H9 (cell line): ENCODE data around the gene TEX28. TPM values are rescaled to one million over a fixed set of nuclear protein-coding genes. Genes with fewer than 3 reads are reported as not detected.
"Not testable (repeated sequence)": the region's sequence is repeated elsewhere in the genome, so short reads cannot be mapped to it uniquely, and the experiment has no call there.

Experiments
- DNase-seq: peaks from one replicate; pipeline ENCODE4 v3.0.0-alpha.2; 2017
- H2AFZ ChIP-seq: one replicate; pipeline ENCODE4 v1.6.1; 2013; ENCODE audit warnings: mild to moderate bottlenecking, low read length, control low read depth, moderate library complexity
- H2AK5ac ChIP-seq: 2 replicates; pipeline ENCODE4 v1.6.1; 2013; ENCODE audit warnings: low read length, control low read depth, mixed read lengths; ENCODE audit not compliant: insufficient read length
- H2BK120ac ChIP-seq: one replicate; pipeline ENCODE4 v1.6.1; 2013; ENCODE audit warnings: low read depth, mild to moderate bottlenecking, low read length, control low read depth, inconsistent platforms; ENCODE audit not compliant: poor library complexity, severe bottlenecking
- H2BK12ac ChIP-seq: 2 replicates; pipeline ENCODE4 v1.6.1; 2013; ENCODE audit warnings: low read length, control low read depth, mixed read lengths, low read depth; ENCODE audit not compliant: insufficient read length
- H2BK15ac ChIP-seq: 2 replicates; pipeline ENCODE4 v1.6.1; 2013; ENCODE audit warnings: low read depth, low read length, control low read depth
- H2BK20ac ChIP-seq: one replicate; pipeline ENCODE4 v1.6.1; 2013; ENCODE audit warnings: low read depth, mild to moderate bottlenecking, low read length, control low read depth, inconsistent platforms; ENCODE audit not compliant: poor library complexity, severe bottlenecking
- H2BK5ac ChIP-seq: 2 replicates; pipeline ENCODE4 v1.6.1; 2013; ENCODE audit warnings: low read length, control low read depth, mixed read lengths; ENCODE audit not compliant: insufficient read length
- H3K14ac ChIP-seq: 2 replicates; pipeline ENCODE4 v1.6.1; 2013; ENCODE audit warnings: low read length, control low read depth; ENCODE audit not compliant: insufficient read depth
- H3K18ac ChIP-seq: 2 replicates; pipeline ENCODE4 v1.6.1; 2013; ENCODE audit warnings: low read depth, mild to moderate bottlenecking, mixed read lengths, low read length, control low read depth; ENCODE audit not compliant: insufficient read length
- H3K23ac ChIP-seq: 2 replicates; pipeline ENCODE4 v1.6.1; 2013; ENCODE audit warnings: low read length, control low read depth, mixed read lengths, low read depth; ENCODE audit not compliant: insufficient read length
- H3K23me2 ChIP-seq: 2 replicates; pipeline ENCODE4 v1.6.1; 2013; ENCODE audit warnings: low read depth, mild to moderate bottlenecking, mixed read lengths, low read length, control low read depth; ENCODE audit not compliant: insufficient read length, poor library complexity, severe bottlenecking
- H3K27ac ChIP-seq: 2 replicates; pipeline ENCODE4 v1.5.1; 2013; ENCODE audit warnings: low read length, control low read depth, mixed read lengths, low read depth; ENCODE audit not compliant: insufficient read length
- H3K27me3 ChIP-seq: 2 replicates; pipeline ENCODE4 v1.6.1; 2013; ENCODE audit warnings: low read length, control low read depth, inconsistent platforms; ENCODE audit not compliant: insufficient read depth
- H3K4ac ChIP-seq: 2 replicates; pipeline ENCODE4 v1.6.1; 2013; ENCODE audit warnings: low read depth, mild to moderate bottlenecking, control low read depth, inconsistent platforms, low read length, moderate library complexity
- H3K4me1 ChIP-seq: 2 replicates; pipeline ENCODE4 v1.6.1; 2013; ENCODE audit warnings: low read length, control low read depth, inconsistent platforms; ENCODE audit not compliant: insufficient read depth
- H3K4me2 ChIP-seq: 2 replicates; pipeline ENCODE4 v1.6.1; 2013; ENCODE audit warnings: low read length, control low read depth, mixed read lengths; ENCODE audit not compliant: insufficient read length, insufficient read depth
- H3K56ac ChIP-seq: 2 replicates; pipeline ENCODE4 v1.6.1; 2013; ENCODE audit warnings: low read depth, mild to moderate bottlenecking, mixed read lengths, low read length, control low read depth; ENCODE audit not compliant: insufficient read length
- H3K79me1 ChIP-seq: 2 replicates; pipeline ENCODE4 v1.6.1; 2013; ENCODE audit warnings: low read depth, mild to moderate bottlenecking, moderate library complexity, low read length, control low read depth, inconsistent platforms; ENCODE audit not compliant: insufficient read depth, poor library complexity, severe bottlenecking
- H3K79me2 ChIP-seq: 2 replicates; pipeline ENCODE4 v1.6.1; 2013; ENCODE audit warnings: low read length, control low read depth, inconsistent platforms; ENCODE audit not compliant: insufficient read depth
- H3K9ac ChIP-seq: 2 replicates; pipeline ENCODE4 v1.6.1; 2013; ENCODE audit warnings: low read length, control low read depth, mixed read lengths; ENCODE audit not compliant: insufficient read length; ENCODE audit errors: extremely low read depth
- H3K9me3 ChIP-seq: one replicate; pipeline ENCODE4 v1.6.1; 2013; ENCODE audit warnings: low read depth, low read length, inconsistent platforms; ENCODE audit not compliant: control insufficient read depth
- H3T11ph ChIP-seq: one replicate; pipeline ENCODE4 v1.6.1; 2013; ENCODE audit warnings: mild to moderate bottlenecking, low read length, control low read depth, inconsistent platforms
- H4K20me1 ChIP-seq: one replicate; pipeline ENCODE4 v1.6.1; 2013; ENCODE audit not compliant: control insufficient read depth, insufficient read length, insufficient read depth
- H4K5ac ChIP-seq: 2 replicates; pipeline ENCODE4 v1.6.1; 2013; ENCODE audit warnings: low read depth, mild to moderate bottlenecking, mixed read lengths, low read length, control low read depth; ENCODE audit not compliant: insufficient read length
- H4K8ac ChIP-seq: replicated peaks from 2 replicates; pipeline ENCODE4 v1.6.1; 2013; ENCODE audit warnings: low read length, control low read depth, mixed read lengths, low read depth; ENCODE audit not compliant: insufficient read length
- H4K91ac ChIP-seq: 2 replicates; pipeline ENCODE4 v1.6.1; 2013; ENCODE audit warnings: low read depth, mild to moderate bottlenecking, moderate library complexity, mixed read lengths, low read length, control low read depth; ENCODE audit not compliant: insufficient read length
- H3K27ac Mint-ChIP-seq, 3 experiments: 2 replicates in 2 of 3; 3 replicates in 1 of 3; pipeline ENCODE4 v1.8.0; 2020 to 2021; ENCODE audit warnings: mixed read lengths in 3 of 3, mild to moderate bottlenecking in 1 of 3, moderate library complexity in 1 of 3
- H3K27me3 Mint-ChIP-seq: 2 replicates; pipeline ENCODE4 v1.8.0; 2021; ENCODE audit warnings: low read depth, mild to moderate bottlenecking, moderate library complexity, mixed read lengths
- H3K36me3 Mint-ChIP-seq, 3 experiments: 2 replicates in 2 of 3; 3 replicates in 1 of 3; pipeline ENCODE4 v1.8.0; 2020 to 2021; ENCODE audit warnings: low read depth in 3 of 3, mixed read lengths in 3 of 3; ENCODE audit not compliant: insufficient read depth in 1 of 3
- H3K4me1 Mint-ChIP-seq, 2 experiments: 2 replicates each; pipeline ENCODE4 v1.8.0; 2020; ENCODE audit warnings: mixed read lengths in 2 of 2
- H3K4me3 Mint-ChIP-seq, 2 experiments: 2 replicates in 1 of 2; 3 replicates in 1 of 2; pipeline ENCODE4 v1.8.0; 2020 to 2021; ENCODE audit warnings: mild to moderate bottlenecking in 2 of 2, mixed read lengths in 2 of 2, moderate library complexity in 1 of 2
- H3K9me3 Mint-ChIP-seq, 2 experiments: 2 replicates in 1 of 2; 3 replicates in 1 of 2; pipeline ENCODE4 v1.8.0; 2020; ENCODE audit warnings: mild to moderate bottlenecking in 2 of 2, mixed read lengths in 2 of 2, moderate library complexity in 1 of 2
- WGBS: extraction: QIAGEN DNeasy Blood & Tissue Kit; methylation state at CpG from one replicate; pipeline ENCODE4 v1.1.7; 2013; ENCODE audit warnings: missing lambda C conversion rate, low lambda C conversion rate, mixed read lengths; ENCODE audit not compliant: insufficient read length; ENCODE audit errors: extremely low coverage; 5-methylcytosine and 5-hydroxymethylcytosine counted together
- total RNA-seq: library from RNA; stranded (reverse); gene quantifications from 2 replicates; pipeline ENCODE4 v1.2.1, GENCODE V29; 2021

The TEX28 gene
- total RNA-seq, 1 experiment from 2014 or later: not detected

DNA sequence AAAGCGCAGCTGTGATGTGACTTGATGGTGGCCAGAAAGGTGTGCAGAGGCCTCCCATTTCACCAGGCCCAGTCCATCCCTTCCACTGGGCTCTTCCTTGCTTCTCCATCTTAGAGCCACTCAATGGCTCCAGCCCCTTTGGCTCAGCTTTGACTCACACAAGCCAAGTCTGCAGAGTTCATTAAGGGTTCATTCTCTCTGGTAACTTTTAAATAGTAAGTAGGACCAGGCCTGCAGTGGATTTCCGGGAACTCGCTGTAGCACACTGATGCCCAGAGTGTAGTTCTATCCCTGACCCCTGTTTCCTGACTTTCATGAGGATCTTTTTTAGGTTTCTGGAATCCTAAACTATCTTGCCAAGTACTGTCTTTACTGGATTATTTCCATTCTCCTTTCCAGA is 63.5 kb downstream of the TEX28 start:
- not testable (repeated sequence) for H4K5ac ChIP-seq, H3K4me2 ChIP-seq, H3K36me3 Mint-ChIP-seq, H4K20me1 ChIP-seq, H3K4ac ChIP-seq, H3K27ac Mint-ChIP-seq, H2BK15ac ChIP-seq, H3K27ac ChIP-seq, H3K14ac ChIP-seq, H3K18ac ChIP-seq, H3K4me1 Mint-ChIP-seq, DNase-seq, H2BK5ac ChIP-seq, H2AFZ ChIP-seq, H2BK12ac ChIP-seq, H2AK5ac ChIP-seq, H3K23ac ChIP-seq, H3K4me3 Mint-ChIP-seq, H3K27me3 ChIP-seq, H3K9me3 Mint-ChIP-seq, H2BK20ac ChIP-seq, H3T11ph ChIP-seq, H4K8ac ChIP-seq, H3K9ac ChIP-seq, H3K79me1 ChIP-seq, H3K27me3 Mint-ChIP-seq, H3K9me3 ChIP-seq, H2BK120ac ChIP-seq, H4K91ac ChIP-seq, H3K79me2 ChIP-seq, H3K56ac ChIP-seq, H3K23me2 ChIP-seq, H3K4me1 ChIP-seq
- WGBS: no CpG with 5 or more reads among the region's 3 CpGs

DNA sequence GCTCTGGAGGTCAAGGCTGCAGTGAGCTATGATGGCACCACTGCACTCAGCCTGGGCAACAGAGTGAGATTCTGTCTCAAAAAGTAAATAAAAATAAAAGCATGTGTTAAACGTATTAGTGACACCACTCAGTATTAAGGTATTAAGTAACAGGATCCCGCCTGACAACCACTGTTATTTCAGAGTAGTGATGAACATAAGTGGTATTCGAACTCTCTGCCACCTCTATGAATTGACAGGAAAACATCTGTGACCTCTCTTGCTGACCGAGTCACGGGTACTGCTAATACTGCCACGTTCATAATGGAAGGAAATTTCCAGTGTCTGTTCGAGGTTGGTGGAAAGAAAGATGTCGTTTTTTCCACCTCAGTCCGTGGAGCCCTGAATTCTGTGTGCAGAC is 68.2 kb downstream of the TEX28 start:
- H4K91ac ChIP-seq, H3K18ac ChIP-seq, H3K4me1 ChIP-seq, H3K9me3 ChIP-seq, H3K27ac ChIP-seq, H4K8ac ChIP-seq, H3K79me1 ChIP-seq, H2AFZ ChIP-seq, H3K4me2 ChIP-seq, H3K79me2 ChIP-seq, H3K27me3 Mint-ChIP-seq, H3K4me3 Mint-ChIP-seq, H2BK5ac ChIP-seq, H3T11ph ChIP-seq, H2AK5ac ChIP-seq, H2BK120ac ChIP-seq, H3K36me3 Mint-ChIP-seq, H3K56ac ChIP-seq, H4K20me1 ChIP-seq, H3K9me3 Mint-ChIP-seq, H2BK12ac ChIP-seq, H3K9ac ChIP-seq, DNase-seq, H2BK15ac ChIP-seq, H3K4ac ChIP-seq, H3K27ac Mint-ChIP-seq, H3K4me1 Mint-ChIP-seq, H2BK20ac ChIP-seq, H4K5ac ChIP-seq, H3K27me3 ChIP-seq, H3K14ac ChIP-seq, H3K23ac ChIP-seq, H3K23me2 ChIP-seq: not testable (repeated sequence)
- no CpG with 5 or more reads among the region's 9 CpGs for WGBS
